Ishikawa (cell line): ENCODE results near the gene APBA2.

Source experiments
- CEBPB ChIP-seq: IDR thresholded peaks from 2 replicates; pipeline ENCODE4 v1.6.1; 2012
- CREB1 ChIP-seq: IDR thresholded peaks from 2 replicates; pipeline ENCODE4 v1.6.1; 2012; ENCODE audit warnings: low read depth
- EGR1 ChIP-seq: IDR thresholded peaks from 2 replicates; pipeline ENCODE4 v1.6.1; 2012
- EP300 ChIP-seq: IDR thresholded peaks from 2 replicates; pipeline ENCODE4 v1.6.1; 2012; ENCODE audit warnings: borderline replicate concordance
- FOXM1 ChIP-seq: IDR thresholded peaks from 2 replicates; pipeline ENCODE4 v1.6.1; 2012; ENCODE audit warnings: low read depth, borderline replicate concordance
- MAX ChIP-seq: IDR thresholded peaks from 2 replicates; pipeline ENCODE4 v1.6.1; 2012
- NFIC ChIP-seq: IDR thresholded peaks from 2 replicates; pipeline ENCODE4 v1.6.1; 2012
- RAD21 ChIP-seq: IDR thresholded peaks from 2 replicates; pipeline ENCODE4 v1.6.1; 2012; ENCODE audit warnings: low read depth
- REST ChIP-seq: IDR thresholded peaks from 2 replicates; pipeline ENCODE4 v1.6.1; 2012; ENCODE audit warnings: low read depth, mild to moderate bottlenecking
- TAF1 ChIP-seq: IDR thresholded peaks from 2 replicates; pipeline ENCODE4 v1.6.1; 2012; ENCODE audit warnings: low read depth, mild to moderate bottlenecking
- TCF12 ChIP-seq: IDR thresholded peaks from 2 replicates; pipeline ENCODE4 v1.6.1; 2012; ENCODE audit warnings: low read depth
- TEAD4 ChIP-seq: IDR thresholded peaks from 2 replicates; pipeline ENCODE4 v1.6.1; 2012
- USF1 ChIP-seq: IDR thresholded peaks from 2 replicates; pipeline ENCODE4 v1.6.1; 2012
- YY1 ChIP-seq: IDR thresholded peaks from 2 replicates; pipeline ENCODE4 v1.6.1; 2012; ENCODE audit warnings: low read depth
- ZBTB7A ChIP-seq: IDR thresholded peaks from 2 replicates; pipeline ENCODE4 v1.6.1; 2012; ENCODE audit warnings: low read depth

APBA2 gene

GRCh38 chr15:28960979-28961378 is 75.2 kb downstream of the APBA2 start:
- TF ChIP-seq USF1 (no peak), NFIC (no peak), CREB1 (no peak), YY1 (no peak), RAD21 (no peak)

- TF ChIP-seq EP300 (no peak), TAF1 (no peak)
These were observed 75.6 kb downstream of the APBA2 start for GRCh38 chr15:28961391-28961790.

GRCh38 chr15:28962851-28963710 is 77.3 kb downstream of the APBA2 start:
- TF ChIP-seq MAX = no peak
- no peak for TF ChIP-seq RAD21
- TF ChIP-seq ZBTB7A = no peak
- no peak for TF ChIP-seq YY1
- TF ChIP-seq TAF1 = no peak
- no peak for TF ChIP-seq USF1
- no peak for TF ChIP-seq CREB1
- TF ChIP-seq FOXM1 = no peak
- TF ChIP-seq CEBPB = no peak
- TF ChIP-seq TCF12 = no peak
- TF ChIP-seq EGR1 = no peak
- no peak for TF ChIP-seq TEAD4
- TF ChIP-seq NFIC = no peak
- TF ChIP-seq REST = no peak
- no peak for TF ChIP-seq EP300

GRCh38 chr15:28963711-28964081 is 77.9 kb downstream of the APBA2 start:
- no peak for TF ChIP-seq YY1

GRCh38 chr15:28964098-28964497 is 78.3 kb downstream of the APBA2 start:
- TF ChIP-seq NFIC = no peak
- TF ChIP-seq EP300 = no peak
- no peak for TF ChIP-seq EGR1
- TF ChIP-seq MAX = no peak
- no peak for TF ChIP-seq REST
- TF ChIP-seq FOXM1 = no peak
- no peak for TF ChIP-seq TEAD4
- TF ChIP-seq CEBPB = no peak
- no peak for TF ChIP-seq CREB1
- TF ChIP-seq TCF12 = no peak
- no peak for TF ChIP-seq RAD21
- TF ChIP-seq YY1 = no peak
- no peak for TF ChIP-seq USF1
- no peak for TF ChIP-seq TAF1
- no peak for TF ChIP-seq ZBTB7A

- TF ChIP-seq TCF12 = no peak
- no peak for TF ChIP-seq FOXM1
- no peak for TF ChIP-seq TAF1
- TF ChIP-seq NFIC = no peak
These were observed 81.3 kb downstream of the APBA2 start for GRCh38 chr15:28967066-28967465.
